GM12878 (cell line): ENCODE data around the gene TBC1D1. TPM values are rescaled to one million over a fixed set of nuclear protein-coding genes. Genes with fewer than 3 reads are reported as not detected.

ENCODE experiments used
- ASH2L ChIP-seq: fragments of 300-600, 200-600 bp; sonication (generic); IDR thresholded peaks from 2 replicates; pipeline ENCODE4 v1.6.1; 2017; ENCODE audit warnings: low read depth, mild to moderate bottlenecking, borderline replicate concordance
- CHD1 ChIP-seq: IDR thresholded peaks from 2 replicates; pipeline ENCODE4 v1.6.1; 2012; ENCODE audit warnings: low read depth, low read length, improper control_type of control experiment
- ESRRA ChIP-seq: IDR thresholded peaks from 2 replicates; pipeline ENCODE4 v1.6.1; 2012; ENCODE audit warnings: mild to moderate bottlenecking, low read length, improper control_type of control experiment
- FOS ChIP-seq: IDR thresholded peaks from 3 replicates; pipeline ENCODE4 v1.6.1; 2011; ENCODE audit warnings: borderline replicate concordance; ENCODE audit not compliant: insufficient read length; ENCODE audit errors: extremely low read depth
- IRF5 ChIP-seq: fragments of 450-650 bp; IDR thresholded peaks from 2 replicates; pipeline ENCODE4 v1.6.1; 2017; ENCODE audit warnings: borderline replicate concordance
- MTA2 ChIP-seq: fragments of 450-650 bp; IDR thresholded peaks from 2 replicates; pipeline ENCODE4 v1.6.1; 2016; ENCODE audit warnings: low read depth, mild to moderate bottlenecking, moderate library complexity
- NKRF ChIP-seq: fragments of 450-650 bp; conservative IDR thresholded peaks from 2 replicates; pipeline ENCODE4 v1.6.1; 2017; ENCODE audit warnings: mild to moderate bottlenecking, moderate library complexity
- NR2C2 ChIP-seq: IDR thresholded peaks from 2 replicates; pipeline ENCODE4 v1.6.1; 2011; ENCODE audit warnings: borderline replicate concordance, low read depth; ENCODE audit not compliant: control insufficient read depth, insufficient read length
- PML ChIP-seq: IDR thresholded peaks from 2 replicates; pipeline ENCODE4 v1.6.1; 2012; ENCODE audit warnings: low read length, inconsistent platforms
- PRDM15 ChIP-seq: fragments of 450-650 bp; formaldehyde crosslinking; IDR thresholded peaks from 2 replicates; pipeline ENCODE4 v1.4.0; 2020; ENCODE audit warnings: mild to moderate bottlenecking, moderate library complexity
- RCOR1 ChIP-seq: conservative IDR thresholded peaks from 2 replicates; pipeline ENCODE4 v1.6.1; 2012; ENCODE audit warnings: low read depth, low read length, improper control_type of control experiment
- RELA ChIP-seq: fragments of 450-650 bp; IDR thresholded peaks from 2 replicates; pipeline ENCODE4 v1.8.0; 2014; ENCODE audit warnings: borderline replicate concordance; ENCODE audit not compliant: partially characterized antibody
- SIN3A ChIP-seq: IDR thresholded peaks from 2 replicates; pipeline ENCODE4 v1.6.1; 2012; ENCODE audit warnings: low read depth, low read length, improper control_type of control experiment
- SPI1 ChIP-seq: IDR thresholded peaks from 2 replicates; pipeline ENCODE4 v1.6.1; 2011; ENCODE audit warnings: low read depth, mild to moderate bottlenecking, low read length, moderate library complexity, borderline replicate concordance; ENCODE audit not compliant: insufficient read depth
- TARDBP ChIP-seq: IDR thresholded peaks from 2 replicates; pipeline ENCODE4 v1.6.1; 2016; ENCODE audit warnings: borderline replicate concordance
- ZBED1 ChIP-seq: IDR thresholded peaks from 2 replicates; pipeline ENCODE4 v1.6.1; 2016; ENCODE audit warnings: borderline replicate concordance
- polyA plus RNA-seq, 11 experiments: library from polyadenylated mRNA; depleted of rRNA in 4 of 11; unstranded in 6 of 11; stranded (reverse) in 5 of 11; fragments of >200 nt; fragmentation: Nextera tagmentation in 4 of 11; fragmentation: Illumina TruSeq in 1 of 11; extraction: Ambion mirVana in 4 of 11; extraction: Trizol in 1 of 11; gene quantifications; 1 replicate in 1 of 11; 2 replicates in 10 of 11; pipeline versions ENCODE4 v1.2.1 to v1.2.3, GENCODE V29; 2011 to 2016; ENCODE audit warnings: inconsistent platforms in 2 of 11, missing spikeins in 2 of 11, low read depth in 1 of 11
- total RNA-seq, 4 experiments: library from RNA; depleted of rRNA in 3 of 4; stranded (reverse); fragments of >200 nt in 3 of 4; fragmentation: Illumina TruSeq in 1 of 4; extraction: Trizol in 1 of 4; gene quantifications; 2 replicates each; pipeline versions ENCODE4 v1.2.1 to v1.2.3, GENCODE V29; 2013 to 2021
- TF ChIP-seq, protein P1 (sequence below): fragments of 450-650 bp; IDR thresholded peaks from 2 replicates; pipeline ENCODE4 v1.6.1; 2017; ENCODE audit warnings: mild to moderate bottlenecking
- TF ChIP-seq, protein P2 (sequence below): IDR thresholded peaks from 2 replicates; pipeline ENCODE4 v1.6.1; 2012; ENCODE audit warnings: low read depth, low read length, improper control_type of control experiment
- TF ChIP-seq, protein P3 (sequence below): fragments of 450-650 bp; IDR thresholded peaks from 2 replicates; pipeline ENCODE4 v1.6.1; 2017; ENCODE audit warnings: low read depth, mild to moderate bottlenecking, moderate library complexity

The TBC1D1 gene
- total and polyA plus RNA-seq, 10 of the 15 experiments (the other 5 are each of a cell fraction or from before 2014, with no cell fraction given) = 5.3 to 102 (median 57.8) TPM

GRCh38 chr4:37892641-37893040, 1.8 kb downstream of the TBC1D1 start (continued):
- 0 out of 2 replicates have a peak, but pooled peaks have one; percentile 32 for TF ChIP-seq SIN3A
- TF ChIP-seq, protein P1, sequence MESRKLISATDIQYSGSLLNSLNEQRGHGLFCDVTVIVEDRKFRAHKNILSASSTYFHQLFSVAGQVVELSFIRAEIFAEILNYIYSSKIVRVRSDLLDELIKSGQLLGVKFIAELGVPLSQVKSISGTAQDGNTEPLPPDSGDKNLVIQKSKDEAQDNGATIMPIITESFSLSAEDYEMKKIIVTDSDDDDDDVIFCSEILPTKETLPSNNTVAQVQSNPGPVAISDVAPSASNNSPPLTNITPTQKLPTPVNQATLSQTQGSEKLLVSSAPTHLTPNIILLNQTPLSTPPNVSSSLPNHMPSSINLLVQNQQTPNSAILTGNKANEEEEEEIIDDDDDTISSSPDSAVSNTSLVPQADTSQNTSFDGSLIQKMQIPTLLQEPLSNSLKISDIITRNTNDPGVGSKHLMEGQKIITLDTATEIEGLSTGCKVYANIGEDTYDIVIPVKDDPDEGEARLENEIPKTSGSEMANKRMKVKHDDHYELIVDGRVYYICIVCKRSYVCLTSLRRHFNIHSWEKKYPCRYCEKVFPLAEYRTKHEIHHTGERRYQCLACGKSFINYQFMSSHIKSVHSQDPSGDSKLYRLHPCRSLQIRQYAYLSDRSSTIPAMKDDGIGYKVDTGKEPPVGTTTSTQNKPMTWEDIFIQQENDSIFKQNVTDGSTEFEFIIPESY = no peak
- TF ChIP-seq SPI1 = peak; percentile 65
- TF ChIP-seq CHD1 = no peak
- no peak for TF ChIP-seq TARDBP
- TF ChIP-seq, protein P2, sequence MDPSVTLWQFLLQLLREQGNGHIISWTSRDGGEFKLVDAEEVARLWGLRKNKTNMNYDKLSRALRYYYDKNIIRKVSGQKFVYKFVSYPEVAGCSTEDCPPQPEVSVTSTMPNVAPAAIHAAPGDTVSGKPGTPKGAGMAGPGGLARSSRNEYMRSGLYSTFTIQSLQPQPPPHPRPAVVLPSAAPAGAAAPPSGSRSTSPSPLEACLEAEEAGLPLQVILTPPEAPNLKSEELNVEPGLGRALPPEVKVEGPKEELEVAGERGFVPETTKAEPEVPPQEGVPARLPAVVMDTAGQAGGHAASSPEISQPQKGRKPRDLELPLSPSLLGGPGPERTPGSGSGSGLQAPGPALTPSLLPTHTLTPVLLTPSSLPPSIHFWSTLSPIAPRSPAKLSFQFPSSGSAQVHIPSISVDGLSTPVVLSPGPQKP = no peak; the same call in 1 of the 2 replicates
- TF ChIP-seq, protein P3, sequence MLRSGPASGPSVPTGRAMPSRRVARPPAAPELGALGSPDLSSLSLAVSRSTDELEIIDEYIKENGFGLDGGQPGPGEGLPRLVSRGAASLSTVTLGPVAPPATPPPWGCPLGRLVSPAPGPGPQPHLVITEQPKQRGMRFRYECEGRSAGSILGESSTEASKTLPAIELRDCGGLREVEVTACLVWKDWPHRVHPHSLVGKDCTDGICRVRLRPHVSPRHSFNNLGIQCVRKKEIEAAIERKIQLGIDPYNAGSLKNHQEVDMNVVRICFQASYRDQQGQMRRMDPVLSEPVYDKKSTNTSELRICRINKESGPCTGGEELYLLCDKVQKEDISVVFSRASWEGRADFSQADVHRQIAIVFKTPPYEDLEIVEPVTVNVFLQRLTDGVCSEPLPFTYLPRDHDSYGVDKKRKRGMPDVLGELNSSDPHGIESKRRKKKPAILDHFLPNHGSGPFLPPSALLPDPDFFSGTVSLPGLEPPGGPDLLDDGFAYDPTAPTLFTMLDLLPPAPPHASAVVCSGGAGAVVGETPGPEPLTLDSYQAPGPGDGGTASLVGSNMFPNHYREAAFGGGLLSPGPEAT = peak; percentile 39; the same call in 1 of the 2 replicates
- no peak for TF ChIP-seq FOS
- no peak for TF ChIP-seq RELA
- TF ChIP-seq NKRF = peak; percentile 31; the same call in 1 of the 2 replicates
- no peak for TF ChIP-seq NR2C2
- no peak for TF ChIP-seq IRF5
- no peak for TF ChIP-seq PML
- TF ChIP-seq ZBED1 = no peak
- TF ChIP-seq RCOR1 = no peak
- no peak for TF ChIP-seq ESRRA
- TF ChIP-seq MTA2 = peak; percentile 59; the same call in 1 of the 2 replicates
- no peak for TF ChIP-seq PRDM15 (CRISPR knock-in tag)
- no peak for TF ChIP-seq ASH2L
